Measurements from ENCODE around the gene RBM15.

Gene RBM15

GRCh38 chr1:110341872-110342331 lies 2.7 kb downstream of the RBM15 start:
- no peaks in the 10 kb centered on the region for H3K27me3 ChIP-seq (ENCODE audit: insufficient read depth, low read depth, severe bottlenecking)
- no peaks in the 10 kb centered on the region for H3K9me3 ChIP-seq (ENCODE audit: severe bottlenecking)
- TF ChIP-seq, protein P1, sequence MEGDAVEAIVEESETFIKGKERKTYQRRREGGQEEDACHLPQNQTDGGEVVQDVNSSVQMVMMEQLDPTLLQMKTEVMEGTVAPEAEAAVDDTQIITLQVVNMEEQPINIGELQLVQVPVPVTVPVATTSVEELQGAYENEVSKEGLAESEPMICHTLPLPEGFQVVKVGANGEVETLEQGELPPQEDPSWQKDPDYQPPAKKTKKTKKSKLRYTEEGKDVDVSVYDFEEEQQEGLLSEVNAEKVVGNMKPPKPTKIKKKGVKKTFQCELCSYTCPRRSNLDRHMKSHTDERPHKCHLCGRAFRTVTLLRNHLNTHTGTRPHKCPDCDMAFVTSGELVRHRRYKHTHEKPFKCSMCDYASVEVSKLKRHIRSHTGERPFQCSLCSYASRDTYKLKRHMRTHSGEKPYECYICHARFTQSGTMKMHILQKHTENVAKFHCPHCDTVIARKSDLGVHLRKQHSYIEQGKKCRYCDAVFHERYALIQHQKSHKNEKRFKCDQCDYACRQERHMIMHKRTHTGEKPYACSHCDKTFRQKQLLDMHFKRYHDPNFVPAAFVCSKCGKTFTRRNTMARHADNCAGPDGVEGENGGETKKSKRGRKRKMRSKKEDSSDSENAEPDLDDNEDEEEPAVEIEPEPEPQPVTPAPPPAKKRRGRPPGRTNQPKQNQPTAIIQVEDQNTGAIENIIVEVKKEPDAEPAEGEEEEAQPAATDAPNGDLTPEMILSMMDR (IDR thresholded peaks at IDR 0.05; ENCODE audit: low read depth, low read length) = no peak
- H3K27ac ChIP-seq = no peak overlapping the region
- no peak for DNase-seq
- H3K36me3 ChIP-seq = peaks cover 74% of the 10 kb centered on the region
- H3K4me3 ChIP-seq (ENCODE audit: low read depth, low read length) = no peak overlapping the region

DNA sequence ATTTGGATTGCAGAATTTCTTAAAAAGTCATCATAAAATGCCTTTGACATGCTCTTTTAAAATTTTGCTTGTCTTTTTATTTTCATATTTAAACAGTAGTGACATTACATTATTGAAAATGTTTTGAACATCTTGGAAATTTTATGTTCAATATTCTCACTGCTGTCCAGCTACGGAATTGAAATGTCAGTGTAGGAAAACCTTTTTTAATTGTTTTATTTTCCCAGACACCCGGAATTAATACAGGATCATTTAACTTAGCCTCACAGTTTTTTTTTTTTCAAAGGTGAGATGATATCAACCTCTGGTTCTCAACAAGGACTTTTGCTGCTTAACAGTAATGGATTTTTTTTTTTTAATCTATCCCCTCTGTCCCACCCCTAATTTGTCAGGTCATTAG lies 4.1 kb downstream of the RBM15 start:
- Histone ChIP-seq H3K27ac (no peak overlapping the region), H3K4me3 (ENCODE audit: low read depth, low read length) (no peak overlapping the region)
- TF ChIP-seq, protein P1 (IDR thresholded peaks at IDR 0.05; ENCODE audit: low read depth, low read length) = no peak

GRCh38 chr1:110344152-110344551 lies 5.0 kb downstream of the RBM15 start:
- Histone ChIP-seq H3K9me3 (ENCODE audit: severe bottlenecking) (no peaks in the 10 kb centered on the region), H3K36me3 (peaks cover 97% of the 10 kb centered on the region), H3K27me3 (ENCODE audit: insufficient read depth, low read depth, severe bottlenecking) (no peaks in the 10 kb centered on the region), H3K27ac (no peak overlapping the region), H3K4me3 (ENCODE audit: low read depth, low read length) (no peak overlapping the region)
- TF ChIP-seq, protein P1 (IDR thresholded peaks at IDR 0.05; ENCODE audit: low read depth, low read length) = no peak
- no peak for DNase-seq

More for the DNA sequence above, 4.1 kb downstream of the RBM15 start:
- Histone ChIP-seq H3K27me3 (ENCODE audit: insufficient read depth, low read depth, severe bottlenecking) (no peaks in the 10 kb centered on the region), H3K9me3 (ENCODE audit: severe bottlenecking) (no peaks in the 10 kb centered on the region), H3K36me3 (peaks cover 88% of the 10 kb centered on the region)
- no peak for DNase-seq

- peaks cover 98% of the 10 kb centered on the region for H3K36me3 ChIP-seq
- no peak for DNase-seq
- no peaks in the 10 kb centered on the region for H3K9me3 ChIP-seq (ENCODE audit: severe bottlenecking)
- TF ChIP-seq, protein P1 (IDR thresholded peaks at IDR 0.05; ENCODE audit: low read depth, low read length) = no peak
- no peaks in the 10 kb centered on the region for H3K27me3 ChIP-seq (ENCODE audit: insufficient read depth, low read depth, severe bottlenecking)
- H3K27ac ChIP-seq = no peak overlapping the region
- H3K4me3 ChIP-seq (ENCODE audit: low read depth, low read length) = no peak overlapping the region
These were observed 6.3 kb downstream of the RBM15 start for GRCh38 chr1:110345480-110345879.

- Histone ChIP-seq H3K36me3 (peaks cover 89% of the 10 kb centered on the region), H3K27ac (no peak overlapping the region), H3K4me3 (ENCODE audit: low read depth, low read length) (no peak overlapping the region), H3K27me3 (ENCODE audit: insufficient read depth, low read depth, severe bottlenecking) (no peaks in the 10 kb centered on the region), H3K9me3 (ENCODE audit: severe bottlenecking) (no peaks in the 10 kb centered on the region)
- TF ChIP-seq, protein P1 (IDR thresholded peaks at IDR 0.05; ENCODE audit: low read depth, low read length) = no peak
- no peak for DNase-seq
These were observed 7.5 kb downstream of the RBM15 start for GRCh38 chr1:110346690-110347089.

DNA sequence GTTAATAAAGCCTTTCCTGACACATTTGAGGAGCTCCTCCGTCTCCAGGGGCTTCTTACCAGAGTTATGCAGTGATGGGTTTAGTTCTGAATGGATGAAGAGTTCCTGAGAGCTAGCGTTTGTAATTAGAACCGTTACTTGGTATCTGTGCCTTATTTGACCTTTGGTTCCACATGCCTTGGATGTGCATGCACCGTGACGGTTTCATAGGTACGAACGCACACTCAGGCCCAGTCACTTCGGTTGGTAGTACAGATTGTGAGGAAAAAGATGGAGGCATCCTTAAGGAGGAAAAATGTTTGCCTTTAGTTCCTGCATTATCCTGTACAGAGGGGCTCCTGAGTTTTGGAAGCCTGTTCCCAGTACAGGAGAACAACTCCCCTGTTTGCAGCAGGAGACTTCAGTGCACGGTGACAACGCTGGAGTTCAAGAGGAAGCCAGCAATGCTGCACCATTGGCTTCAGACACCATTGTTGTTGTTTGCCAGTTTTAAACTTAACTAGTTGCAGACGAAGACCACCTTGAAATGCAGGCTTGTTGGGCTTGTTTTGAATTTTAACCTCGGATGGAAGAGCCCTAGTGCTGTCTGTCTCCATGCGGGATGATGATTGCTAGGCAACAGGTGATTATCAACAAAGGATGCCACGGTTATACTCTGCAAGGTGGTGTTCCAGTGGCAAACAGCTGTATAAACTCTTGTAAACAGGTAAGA lies 8.2 kb downstream of the RBM15 start:
- Histone ChIP-seq H3K27me3 (ENCODE audit: insufficient read depth, low read depth, severe bottlenecking) (no peaks in the 10 kb centered on the region), H3K27ac (no peak overlapping the region), H3K4me3 (ENCODE audit: low read depth, low read length) (no peak overlapping the region), H3K36me3 (peaks cover 89% of the 10 kb centered on the region), H3K9me3 (ENCODE audit: severe bottlenecking) (no peaks in the 10 kb centered on the region)
- TF ChIP-seq, protein P1 (IDR thresholded peaks at IDR 0.05; ENCODE audit: low read depth, low read length) = no peak
- DNase-seq = no peak
